HG02938 (cell line): ENCODE data around the gene DUSP7.
"Not testable (repeated sequence)": the region's sequence is repeated elsewhere in the genome, so short reads cannot be mapped to it uniquely, and the experiment has no call there.

Experiments
- ATAC-seq: cut with Tn5 transposase; IDR thresholded peaks from one replicate; pipeline ENCODE4 v1.9.1; 2021; ENCODE audit warnings: mild to moderate bottlenecking, moderate library complexity; ENCODE audit not compliant: unreplicated experiment

DUSP7 gene

GRCh38 chr3:52050571-52050970 is 5.8 kb downstream of the DUSP7 start:
- ATAC-seq, result no peak

GRCh38 chr3:52049503-52049902 is 6.9 kb downstream of the DUSP7 start:
- no peak for ATAC-seq

- no peak for ATAC-seq
Observed at GRCh38 chr3:52047295-52047960, 8.9 kb downstream of the DUSP7 start.

- ATAC-seq, result no peak
Observed at GRCh38 chr3:52046902-52047239, 9.5 kb downstream of the DUSP7 start.

- ATAC-seq, result no peak
Observed at GRCh38 chr3:52046186-52046901, 10.0 kb downstream of the DUSP7 start.

GRCh38 chr3:52044869-52045619 is 11.3 kb downstream of the DUSP7 start:
- no peak for ATAC-seq

GRCh38 chr3:52043750-52044149 is 12.6 kb downstream of the DUSP7 start:
- no peak for ATAC-seq

- not testable (repeated sequence) for ATAC-seq
Observed at GRCh38 chr3:52043039-52043438, 13.3 kb downstream of the DUSP7 start.

GRCh38 chr3:52041118-52041731 is 15.1 kb downstream of the DUSP7 start:
- no peak for ATAC-seq

GRCh38 chr3:52040600-52040999 is 15.8 kb downstream of the DUSP7 start:
- no peak for ATAC-seq

GRCh38 chr3:52039846-52040245 is 16.5 kb downstream of the DUSP7 start:
- ATAC-seq, result no peak

GRCh38 chr3:52039426-52039825 is 16.9 kb downstream of the DUSP7 start:
- ATAC-seq, result no peak

- no peak for ATAC-seq
Observed at GRCh38 chr3:52038227-52038626, 18.1 kb downstream of the DUSP7 start.

- no peak for ATAC-seq
Observed at GRCh38 chr3:52037291-52037690, 19.1 kb downstream of the DUSP7 start.

- no peak for ATAC-seq
Observed at GRCh38 chr3:52036829-52037228, 19.5 kb downstream of the DUSP7 start.

GRCh38 chr3:52036222-52036694 is 20.1 kb downstream of the DUSP7 start:
- peak; percentile 46 for ATAC-seq

GRCh38 chr3:52034651-52035050 is 21.7 kb downstream of the DUSP7 start:
- ATAC-seq, result no peak

- ATAC-seq, result no peak
Observed at GRCh38 chr3:52034212-52034611, 22.2 kb downstream of the DUSP7 start.

- not testable (repeated sequence) for ATAC-seq
Observed at GRCh38 chr3:52033748-52034147, 22.6 kb downstream of the DUSP7 start.

GRCh38 chr3:52032702-52033408 is 23.5 kb downstream of the DUSP7 start:
- ATAC-seq, result no peak

GRCh38 chr3:52031896-52032295 is 24.5 kb downstream of the DUSP7 start:
- ATAC-seq, result no peak
